HS-5 (cell line): ENCODE data around the gene CABCOCO1.
"Not testable (repeated sequence)": the region's sequence is repeated elsewhere in the genome, so short reads cannot be mapped to it uniquely, and the experiment has no call there.

Experiments used
- DNase-seq: peaks from one replicate; pipeline ENCODE4 v3.0.0-alpha.2; 2012; ENCODE audit warnings: low read depth

Gene CABCOCO1

GRCh38 chr10:61642676-61643075 lies 20.1 kb upstream of the CABCOCO1 start:
- DNase-seq = peak; percentile 61

GRCh38 chr10:61643316-61643751 lies 19.4 kb upstream of the CABCOCO1 start:
- peak; percentile 49 for DNase-seq

GRCh38 chr10:61653699-61654098 lies 9.0 kb upstream of the CABCOCO1 start:
- DNase-seq = no peak

- no peak for DNase-seq
Observed at GRCh38 chr10:61655335-61655851, 7.3 kb upstream of the CABCOCO1 start.

GRCh38 chr10:61663466-61663865 lies 737 bp downstream of the CABCOCO1 start:
- no peak for DNase-seq

GRCh38 chr10:61664985-61665384 lies 2.3 kb downstream of the CABCOCO1 start:
- no peak for DNase-seq

GRCh38 chr10:61669161-61669725 lies 6.5 kb downstream of the CABCOCO1 start:
- DNase-seq = no peak

GRCh38 chr10:61669849-61670248 lies 7.1 kb downstream of the CABCOCO1 start:
- DNase-seq = no peak

GRCh38 chr10:61673360-61673759 lies 10.6 kb downstream of the CABCOCO1 start:
- DNase-seq = no peak

GRCh38 chr10:61682323-61682722 lies 19.6 kb downstream of the CABCOCO1 start:
- DNase-seq = no peak

- DNase-seq = no peak
Observed at GRCh38 chr10:61683319-61683718, 20.6 kb downstream of the CABCOCO1 start.

GRCh38 chr10:61684894-61685507 lies 22.3 kb downstream of the CABCOCO1 start:
- DNase-seq = no peak

- no peak for DNase-seq
Observed at GRCh38 chr10:61688551-61689308, 26.0 kb downstream of the CABCOCO1 start.

GRCh38 chr10:61691667-61692066 lies 28.9 kb downstream of the CABCOCO1 start:
- DNase-seq = not testable (repeated sequence)

- DNase-seq = no peak
Observed at GRCh38 chr10:61692447-61693010, 29.8 kb downstream of the CABCOCO1 start.

GRCh38 chr10:61698968-61699655 lies 36.4 kb downstream of the CABCOCO1 start:
- no peak for DNase-seq

- no peak for DNase-seq
Observed at GRCh38 chr10:61701055-61701705, 38.5 kb downstream of the CABCOCO1 start.

- DNase-seq = no peak
Observed at GRCh38 chr10:61701706-61702105, 39.0 kb downstream of the CABCOCO1 start.

- DNase-seq = no peak
Observed at GRCh38 chr10:61702584-61702983, 39.9 kb downstream of the CABCOCO1 start.

- DNase-seq = no peak
Observed at GRCh38 chr10:61705022-61705613, 42.4 kb downstream of the CABCOCO1 start.

GRCh38 chr10:61708846-61709245 lies 46.1 kb downstream of the CABCOCO1 start:
- DNase-seq = no peak
